Activated B cell treated with CpG ODN at 0.5 μM for 24 hours (primary cell): ENCODE data around the gene NBR1. TPM values are rescaled to one million over a fixed set of nuclear protein-coding genes. Genes with fewer than 3 reads are reported as not detected.
"Not testable (repeated sequence)": the region's sequence is repeated elsewhere in the genome, so short reads cannot be mapped to it uniquely, and the experiment has no call there.

Experiments
- ATAC-seq: fragments of 200-7000 bp; cut with Tn5 transposase; one replicate; pipeline ENCODE4 v1.10.0; 2021; ENCODE audit warnings: low read depth, mild to moderate bottlenecking, moderate library complexity
- CTCF ChIA-PET: fragments of 350-600 bp; sonication (Branson Sonifier 250); formaldehyde crosslinking; loops from one replicate; lab custom pipeline; 2021; ENCODE audit warnings: antibody characterized with exemption; lab: Charles Lee
- POLR2A ChIA-PET: fragments of 350-600 bp; sonication (Branson Sonifier 250); formaldehyde crosslinking; loops from one replicate; lab custom pipeline; 2021; ENCODE audit warnings: antibody characterized with exemption; lab: Charles Lee
- DNase-seq: peaks from one replicate; pipeline ENCODE4 v3.0.0; 2022
- H3K27ac Mint-ChIP-seq: one replicate; pipeline ENCODE4 v1.8.0; 2020; ENCODE audit warnings: mixed read lengths
- H3K27me3 Mint-ChIP-seq: one replicate; pipeline ENCODE4 v1.8.0; 2021; ENCODE audit warnings: mixed read lengths
- H3K36me3 Mint-ChIP-seq: one replicate; pipeline ENCODE4 v1.8.0; 2021; ENCODE audit warnings: low read depth, mixed read lengths
- H3K4me1 Mint-ChIP-seq: one replicate; pipeline ENCODE4 v1.8.0; 2021; ENCODE audit warnings: mixed read lengths
- H3K4me3 Mint-ChIP-seq: one replicate; pipeline ENCODE4 v1.8.0; 2020; ENCODE audit warnings: mild to moderate bottlenecking, mixed read lengths
- H3K9me3 Mint-ChIP-seq: one replicate; pipeline ENCODE4 v1.8.0; 2020; ENCODE audit warnings: mixed read lengths
- intact Hi-C: fragments of 100-400 bp; cut with micrococcal nuclease; formaldehyde crosslinking; loops from one replicate; pipeline ENCODE4 v1.15.1; 2024
- total RNA-seq: library from RNA; stranded (reverse); gene quantifications from 2 replicates; pipeline ENCODE4 v1.2.3, GENCODE V29; 2022

The NBR1 gene
- total RNA-seq, 1 donor from 2014 or later: 44.8 TPM

DNA sequence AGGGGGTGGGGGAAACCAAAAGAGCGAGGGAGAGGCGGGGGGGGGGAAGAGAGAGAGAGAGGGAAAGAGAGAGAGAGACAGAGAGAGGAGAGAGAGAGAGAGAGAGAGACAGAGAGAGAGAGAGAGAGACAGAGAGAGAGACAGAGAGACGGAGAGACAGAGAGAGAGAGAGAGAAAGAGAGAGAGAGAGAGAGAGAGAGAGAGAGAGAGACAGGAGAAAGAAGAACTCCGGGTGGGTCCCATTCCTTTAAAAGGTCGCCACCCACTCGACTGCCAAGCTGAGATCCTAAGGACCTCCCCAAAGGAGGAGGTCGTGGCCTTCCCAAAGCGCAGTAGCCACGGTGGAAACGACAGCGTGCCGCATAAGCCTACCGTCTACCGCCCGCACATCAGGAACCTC is 62.2 kb downstream of the NBR1 start:
- ATAC-seq, H3K36me3 Mint-ChIP-seq, intact Hi-C loops, DNase-seq, POLR2A ChIA-PET, H3K4me1 Mint-ChIP-seq, H3K9me3 Mint-ChIP-seq, CTCF ChIA-PET, H3K27ac Mint-ChIP-seq, H3K27me3 Mint-ChIP-seq, H3K4me3 Mint-ChIP-seq: not testable (repeated sequence)

- H3K36me3 Mint-ChIP-seq, ATAC-seq, H3K4me1 Mint-ChIP-seq, H3K4me3 Mint-ChIP-seq, H3K27me3 Mint-ChIP-seq, intact Hi-C loops, H3K27ac Mint-ChIP-seq, H3K9me3 Mint-ChIP-seq, DNase-seq, CTCF ChIA-PET, POLR2A ChIA-PET: not testable (repeated sequence)
Measured at GRCh38 chr17:43233877-43234276, 62.9 kb downstream of the NBR1 start, which contains the start of gene RNU2-1. TSS of gene RNU2-1 (minus strand) at chr17:43233977.

DNA sequence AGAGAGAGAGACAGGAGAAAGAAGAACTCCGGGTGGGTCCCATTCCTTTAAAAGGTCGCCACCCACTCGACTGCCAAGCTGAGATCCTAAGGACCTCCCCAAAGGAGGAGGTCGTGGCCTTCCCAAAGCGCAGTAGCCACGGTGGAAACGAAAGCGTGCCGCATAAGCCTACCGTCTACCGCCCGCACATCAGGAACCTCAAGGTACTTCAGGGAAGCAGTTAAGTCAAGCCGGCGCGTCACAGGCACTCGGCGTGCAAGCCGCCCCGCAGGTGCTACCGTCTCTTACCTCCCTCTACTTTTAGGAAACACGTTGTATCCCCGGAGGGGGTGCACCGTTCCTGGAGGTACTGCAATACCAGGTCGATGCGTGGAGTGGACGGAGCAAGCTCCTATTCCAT is 68.6 kb downstream of the NBR1 start:
- DNase-seq, intact Hi-C loops, H3K9me3 Mint-ChIP-seq, H3K27me3 Mint-ChIP-seq, H3K27ac Mint-ChIP-seq, CTCF ChIA-PET, H3K36me3 Mint-ChIP-seq, H3K4me3 Mint-ChIP-seq, POLR2A ChIA-PET, H3K4me1 Mint-ChIP-seq: not testable (repeated sequence)
- peak; percentile 48 for ATAC-seq

- H3K27ac Mint-ChIP-seq, POLR2A ChIA-PET, H3K9me3 Mint-ChIP-seq, intact Hi-C loops, DNase-seq, H3K27me3 Mint-ChIP-seq, H3K4me1 Mint-ChIP-seq, CTCF ChIA-PET, H3K4me3 Mint-ChIP-seq, H3K36me3 Mint-ChIP-seq: not testable (repeated sequence)
- ATAC-seq: peak; percentile 48
Measured at GRCh38 chr17:43240596-43241352, 69.8 kb downstream of the NBR1 start.

DNA sequence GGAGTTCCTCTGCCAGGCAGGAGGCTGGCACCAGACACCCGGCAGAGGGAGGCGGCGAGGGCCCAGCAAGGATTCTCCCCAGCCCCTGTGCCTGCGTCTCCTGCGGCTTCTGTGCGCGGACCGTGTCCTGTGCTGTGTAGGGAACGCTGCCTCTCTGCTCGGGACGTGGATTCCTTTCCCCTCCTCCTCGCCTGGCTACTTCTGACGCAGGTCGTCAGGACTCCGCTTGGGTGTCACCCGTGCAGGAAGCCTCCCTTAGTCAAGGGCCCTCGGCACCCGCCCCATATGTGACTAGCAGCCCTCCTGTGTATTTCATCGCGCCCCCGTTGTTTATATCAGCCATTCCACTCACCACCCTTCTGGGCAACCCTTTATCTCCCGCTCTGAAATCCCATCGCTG is 75.4 kb downstream of the NBR1 start:
- H3K4me1 Mint-ChIP-seq, CTCF ChIA-PET, H3K9me3 Mint-ChIP-seq, H3K36me3 Mint-ChIP-seq, ATAC-seq, H3K4me3 Mint-ChIP-seq, H3K27ac Mint-ChIP-seq, intact Hi-C loops, H3K27me3 Mint-ChIP-seq, POLR2A ChIA-PET: not testable (repeated sequence)
- DNase-seq: peak; percentile 82

Other genes starting within 250 kb of the NBR1 start
- gene AARSD1, start 206.8 kb upstream of the NBR1 start, total RNA-seq: 63.6 and 70.4 TPM in 2 replicates
- gene PTGES3L, start 191.1 kb upstream of the NBR1 start, total RNA-seq: 1.4 and 2.0 TPM in 2 replicates
- 28.3 and 30.9 TPM in 2 replicates for gene RUNDC1, start 190.6 kb upstream of the NBR1 start, total RNA-seq
- gene RPL27, start 172.8 kb upstream of the NBR1 start, total RNA-seq: 1,189 and 1,266 TPM in 2 replicates
- gene IFI35, start 164.4 kb upstream of the NBR1 start, total RNA-seq: 41.9 and 50.5 TPM in 2 replicates
- 34.4 and 38.5 TPM in 2 replicates for gene VAT1, start 148.8 kb upstream of the NBR1 start, total RNA-seq
- 0.05 and 0.13 TPM in 2 replicates for gene RND2, start 146.0 kb upstream of the NBR1 start, total RNA-seq
- gene BRCA1, start 45.9 kb upstream of the NBR1 start, total RNA-seq: 11.9 and 13.3 TPM in 2 replicates
- 46.0 and 68.0 TPM in 2 replicates for gene TMEM106A, start 40.7 kb downstream of the NBR1 start, total RNA-seq
- gene CCDC200, start 57.4 kb downstream of the NBR1 start, total RNA-seq: 0.73 TPM in 1 of 2 replicates, not detected in the other
- 5,480 and 7,149 TPM in 2 replicates for gene RNU2-1, start 62.8 kb downstream of the NBR1 start, total RNA-seq
- 5.8 and 6.4 TPM in 2 replicates for gene ARL4D, start 227.8 kb downstream of the NBR1 start, total RNA-seq